Measurements from ENCODE around the gene TERB1.

Gene TERB1

GRCh38 chr16:66801320-66802105, at the start of gene TERB1:
Gene TERB1 (minus strand): TSS chr16:66801584. CDS start chr16:66796798, 4,786 bp downstream.
- DNase-seq: no peak

GRCh38 chr16:66850115-66850815, 48.9 kb upstream of the TERB1 start:
- no peak for DNase-seq

- DNase-seq: no peak
These were observed 48.2 kb upstream of the TERB1 start for GRCh38 chr16:66849549-66849948.

- DNase-seq: no peak
These were observed 47.6 kb upstream of the TERB1 start for GRCh38 chr16:66849021-66849420.

GRCh38 chr16:66848172-66848571, 46.8 kb upstream of the TERB1 start:
- DNase-seq: no peak

- no peak for DNase-seq
These were observed 46.2 kb upstream of the TERB1 start for GRCh38 chr16:66847533-66848067.

GRCh38 chr16:66846831-66847230, 45.4 kb upstream of the TERB1 start:
- DNase-seq: no peak

GRCh38 chr16:66846266-66846665, 44.9 kb upstream of the TERB1 start:
- no peak for DNase-seq

- peak; percentile 78 for DNase-seq
These were observed 44.4 kb upstream of the TERB1 start for GRCh38 chr16:66845791-66846221.

GRCh38 chr16:66845080-66845410, 43.7 kb upstream of the TERB1 start:
- no peak for DNase-seq

- DNase-seq: no peak
These were observed 43.1 kb upstream of the TERB1 start, which contains the start of gene CA7 for GRCh38 chr16:66844342-66845079. Gene CA7 (plus strand): TSS chr16:66844414. CDS start chr16:66844488, 74 bp downstream.

- DNase-seq: no peak
These were observed 42.6 kb upstream of the TERB1 start for GRCh38 chr16:66844009-66844341.

GRCh38 chr16:66843191-66843590, 41.8 kb upstream of the TERB1 start:
- DNase-seq: no peak

- no peak for DNase-seq
These were observed 41.4 kb upstream of the TERB1 start for GRCh38 chr16:66842765-66843164.

GRCh38 chr16:66841366-66841765, 40.0 kb upstream of the TERB1 start:
- DNase-seq: no peak

- no peak for DNase-seq
These were observed 39.5 kb upstream of the TERB1 start for GRCh38 chr16:66840883-66841282.

- no peak for DNase-seq
These were observed 33.4 kb upstream of the TERB1 start for GRCh38 chr16:66834746-66835145.

- no peak for DNase-seq
These were observed 31.4 kb upstream of the TERB1 start for GRCh38 chr16:66832661-66833305.

GRCh38 chr16:66832190-66832589, 30.8 kb upstream of the TERB1 start:
- no peak for DNase-seq

GRCh38 chr16:66830422-66831404, 29.3 kb upstream of the TERB1 start, which contains the start of gene NAE1:
Gene NAE1 (minus strand): TSS chr16:66830976. CDS start chr16:66830899, 77 bp downstream.
- peak; percentile 87 for DNase-seq

GRCh38 chr16:66824006-66824405, 22.6 kb upstream of the TERB1 start:
- DNase-seq: no peak

GRCh38 chr16:66814734-66815133, 13.3 kb upstream of the TERB1 start:
- no peak for DNase-seq
